KOPT-K1 (cell line): ENCODE data around the gene PDPR.
"Not testable (repeated sequence)": the region's sequence is repeated elsewhere in the genome, so short reads cannot be mapped to it uniquely, and the experiment has no call there.

Experiments used
- H3K27ac ChIP-seq: fragments of 200-600 bp; sonication (generic); 2 replicates; pipeline ENCODE4 v1.5.1; 2016; ENCODE audit warnings: antibody characterized with exemption, mild to moderate bottlenecking, low read depth, low read length; ENCODE audit not compliant: poor library complexity, severe bottlenecking
- H3K36me3 ChIP-seq: fragments of 200-600 bp; sonication (generic); 2 replicates; pipeline ENCODE4 v1.5.1; 2017; ENCODE audit warnings: antibody characterized with exemption, mild to moderate bottlenecking, low read length, moderate library complexity; ENCODE audit not compliant: insufficient read depth
- H3K9me3 ChIP-seq: fragments of 200-600 bp; sonication (generic); 2 replicates; pipeline ENCODE4 v1.5.1; 2017; ENCODE audit warnings: antibody characterized with exemption, low read length, mild to moderate bottlenecking; ENCODE audit not compliant: insufficient read depth, poor library complexity, severe bottlenecking

Gene PDPR

GRCh38 chr16:70113982-70114826 lies at the start of gene PDPR:
Gene PDPR (plus strand): TSS chr16:70114332. CDS start chr16:70120493, 6,161 bp downstream.
- H3K27ac ChIP-seq = peak within 1 kb of the TSS; percentile 73
- H3K9me3 ChIP-seq = not testable (repeated sequence)

DNA sequence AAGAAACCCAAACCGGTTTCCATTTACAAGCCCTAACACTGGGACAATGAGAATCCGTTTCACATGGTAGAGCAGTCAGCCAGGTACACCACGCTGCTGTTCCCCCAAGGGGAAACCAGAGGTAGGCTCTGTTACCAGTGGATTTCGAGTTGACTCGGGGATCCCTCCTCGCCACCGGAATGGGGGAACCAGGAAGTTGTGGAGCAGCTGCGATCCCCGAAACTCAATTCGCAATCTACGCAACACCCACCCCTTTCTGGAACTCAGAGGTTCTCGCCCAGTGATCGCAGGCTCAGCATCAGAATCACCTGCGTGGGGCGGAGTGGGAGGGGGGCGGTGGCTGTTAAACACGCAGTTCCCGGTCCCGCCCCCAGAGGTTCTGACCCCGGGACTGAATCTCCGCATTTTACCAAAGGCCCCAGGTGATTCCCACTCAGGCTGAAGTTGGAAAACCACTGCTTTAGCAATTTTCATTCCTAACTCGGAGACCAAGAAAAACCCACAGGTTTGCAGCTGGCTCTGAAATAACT lies 49.2 kb upstream of the PDPR start:
- peak overlapping the region; percentile 50 for H3K27ac ChIP-seq
- not testable (repeated sequence) for H3K36me3 ChIP-seq

More at GRCh38 chr16:70113982-70114826, at the start of gene PDPR:
- not testable (repeated sequence) for H3K36me3 ChIP-seq

GRCh38 chr16:70065376-70065745 lies 48.8 kb upstream of the PDPR start:
- H3K36me3 ChIP-seq, H3K9me3 ChIP-seq: not testable (repeated sequence)
- peak overlapping the region; percentile 50 for H3K27ac ChIP-seq

More for the DNA sequence above, 49.2 kb upstream of the PDPR start:
- not testable (repeated sequence) for H3K9me3 ChIP-seq

- H3K36me3 ChIP-seq, H3K9me3 ChIP-seq: not testable (repeated sequence)
- peak overlapping the region; percentile 50 for H3K27ac ChIP-seq
Measured at GRCh38 chr16:70065746-70066658, 48.1 kb upstream of the PDPR start.

- H3K9me3 ChIP-seq, H3K36me3 ChIP-seq, H3K27ac ChIP-seq: not testable (repeated sequence)
Measured at GRCh38 chr16:70066751-70067150, 47.4 kb upstream of the PDPR start.

DNA sequence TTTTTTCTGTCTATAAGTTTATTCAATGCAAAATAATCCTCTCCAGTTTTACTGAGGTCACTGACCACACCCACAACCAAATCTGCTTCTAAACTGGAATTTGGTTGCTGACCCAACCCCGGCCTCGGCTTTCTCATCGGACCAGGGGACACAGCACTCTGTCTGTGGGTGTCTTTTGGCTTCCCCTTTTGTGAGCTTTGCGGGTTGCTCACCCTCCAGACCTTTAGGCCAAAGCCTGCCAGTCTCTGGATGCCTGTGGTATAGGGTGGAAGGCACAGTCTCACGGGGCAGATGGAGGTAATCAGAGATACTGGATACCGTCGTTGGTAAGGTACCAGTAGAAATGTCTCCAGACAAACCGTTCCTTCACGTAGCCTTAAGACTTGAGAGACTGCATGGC lies 35.1 kb upstream of the PDPR start:
- H3K36me3 ChIP-seq, H3K27ac ChIP-seq, H3K9me3 ChIP-seq: not testable (repeated sequence)

GRCh38 chr16:70081219-70081618 lies 32.9 kb upstream of the PDPR start:
- not testable (repeated sequence) for H3K27ac ChIP-seq, H3K36me3 ChIP-seq, H3K9me3 ChIP-seq

GRCh38 chr16:70083931-70084330 lies 30.2 kb upstream of the PDPR start:
- H3K9me3 ChIP-seq, H3K27ac ChIP-seq, H3K36me3 ChIP-seq: not testable (repeated sequence)

DNA sequence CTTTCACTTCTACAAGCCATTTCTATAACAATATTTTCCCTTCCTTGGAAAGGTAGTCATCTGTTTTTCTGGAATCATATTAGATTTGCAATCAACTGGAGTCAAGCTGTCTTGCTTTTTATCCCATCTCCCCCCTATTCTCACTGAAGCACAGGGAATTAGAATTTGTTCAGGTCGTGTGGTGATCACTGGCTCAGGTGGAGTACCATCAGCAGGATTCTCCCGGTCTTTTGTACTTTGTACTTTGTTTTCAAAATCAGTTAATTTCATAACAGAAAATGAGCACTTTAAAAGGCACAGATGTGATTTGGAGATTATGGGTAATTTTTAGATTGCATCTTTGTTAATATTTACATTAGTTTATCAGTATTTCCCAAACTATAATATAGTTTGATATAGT lies 26.0 kb upstream of the PDPR start:
- H3K9me3 ChIP-seq, H3K27ac ChIP-seq, H3K36me3 ChIP-seq: not testable (repeated sequence)

- H3K9me3 ChIP-seq, H3K36me3 ChIP-seq, H3K27ac ChIP-seq: not testable (repeated sequence)
Measured at GRCh38 chr16:70088877-70089276, 25.3 kb upstream of the PDPR start.

- not testable (repeated sequence) for H3K9me3 ChIP-seq, H3K36me3 ChIP-seq, H3K27ac ChIP-seq
Measured at GRCh38 chr16:70089289-70089688, 24.8 kb upstream of the PDPR start.

DNA sequence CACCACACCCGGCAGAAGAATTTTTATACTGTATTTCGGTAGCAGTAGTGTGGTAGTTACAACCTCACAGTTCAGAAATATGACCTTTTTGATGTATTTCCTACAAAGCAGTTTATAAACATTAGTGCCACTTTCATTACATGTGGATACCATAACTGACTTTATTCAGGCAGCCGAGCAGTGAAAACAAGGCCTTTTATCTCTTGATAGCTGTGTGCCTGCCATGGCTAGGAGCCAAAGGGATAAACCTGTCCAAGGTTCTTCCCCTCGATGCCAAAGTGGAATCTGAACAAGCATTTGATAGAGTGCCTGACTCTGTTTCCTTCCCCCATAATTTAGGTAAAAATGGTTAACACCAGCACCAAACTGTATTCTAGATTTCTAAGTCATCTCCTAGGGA lies 23.0 kb upstream of the PDPR start:
- H3K27ac ChIP-seq, H3K9me3 ChIP-seq, H3K36me3 ChIP-seq: not testable (repeated sequence)

DNA sequence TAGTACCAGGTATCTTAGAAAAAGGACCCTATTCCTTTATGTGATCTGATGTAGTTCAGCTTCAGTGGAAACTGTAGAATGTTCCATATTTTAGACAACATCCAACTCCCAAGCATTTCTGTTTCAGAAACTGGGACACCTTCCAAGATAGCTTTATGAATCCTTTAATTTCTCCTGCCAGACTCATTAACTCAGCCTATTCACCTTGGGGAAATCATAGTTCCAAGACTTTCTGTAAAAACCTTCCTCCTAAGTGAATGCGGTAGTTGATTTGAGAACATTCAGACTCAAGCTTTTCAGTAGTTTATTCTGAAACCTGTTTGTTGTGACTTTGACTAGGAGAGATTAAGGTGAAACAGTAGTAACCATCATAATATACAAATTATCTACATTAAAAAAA lies 20.0 kb upstream of the PDPR start:
- H3K27ac ChIP-seq, H3K9me3 ChIP-seq, H3K36me3 ChIP-seq: not testable (repeated sequence)

- not testable (repeated sequence) for H3K9me3 ChIP-seq, H3K36me3 ChIP-seq, H3K27ac ChIP-seq
Measured at GRCh38 chr16:70109583-70110279, 4.4 kb upstream of the PDPR start.

DNA sequence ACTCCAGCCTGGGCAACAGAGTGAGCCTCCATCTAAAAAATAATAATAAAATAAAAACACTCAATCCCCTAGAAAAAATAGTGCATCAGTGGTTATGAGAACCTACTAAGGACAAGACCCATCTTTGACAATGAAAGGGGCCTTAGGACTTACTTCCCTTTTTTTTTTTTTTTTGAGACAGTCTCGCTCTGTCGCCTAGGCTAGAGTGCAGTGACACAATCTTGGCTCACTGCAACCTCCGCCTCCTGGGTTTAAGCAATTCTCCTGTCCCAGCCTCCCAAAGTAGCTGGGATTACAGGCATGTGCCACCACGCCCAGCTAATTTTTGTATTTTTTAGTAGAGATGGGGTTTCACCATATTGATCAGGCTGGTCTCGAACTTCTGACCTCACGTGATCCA lies 2.0 kb upstream of the PDPR start:
- not testable (repeated sequence) for H3K9me3 ChIP-seq, H3K27ac ChIP-seq, H3K36me3 ChIP-seq
